Nephron (organoid): ENCODE measurements around the gene ADARB2.
"Not testable (repeated sequence)": the region's sequence is repeated elsewhere in the genome, so short reads cannot be mapped to it uniquely, and the experiment has no call there.

ENCODE experiments used
- H3K27ac Mint-ChIP-seq, 3 experiments: 2 replicates each; pipeline ENCODE4 v1.8.0; 2020; ENCODE audit warnings: mixed read lengths in 3 of 3, mild to moderate bottlenecking in 2 of 3, moderate library complexity in 1 of 3
- H3K27me3 Mint-ChIP-seq: 2 replicates; pipeline ENCODE4 v1.8.0; 2021; ENCODE audit warnings: low read depth, mild to moderate bottlenecking, moderate library complexity, mixed read lengths
- H3K36me3 Mint-ChIP-seq: 2 replicates; pipeline ENCODE4 v1.8.0; 2020; ENCODE audit warnings: low read depth, mixed read lengths
- H3K4me1 Mint-ChIP-seq: 2 replicates; pipeline ENCODE4 v1.8.0; 2020; ENCODE audit warnings: mixed read lengths
- H3K4me3 Mint-ChIP-seq, 3 experiments: 2 replicates each; pipeline ENCODE4 v1.8.0; 2020; ENCODE audit warnings: mild to moderate bottlenecking in 3 of 3, mixed read lengths in 3 of 3, moderate library complexity in 2 of 3
- H3K9me3 Mint-ChIP-seq: 2 replicates; pipeline ENCODE4 v1.8.0; 2020; ENCODE audit warnings: mixed read lengths
- CTCF ChIP-seq, 3 experiments: fragments of 200-600 bp; sonication (generic); IDR thresholded peaks; one replicate each; pipeline ENCODE4 v1.5.0; 2021; ENCODE audit warnings: antibody characterized with exemption in 3 of 3; ENCODE audit not compliant: unreplicated experiment in 3 of 3

The ADARB2 gene

GRCh38 chr10:1419796-1420610 is 317.3 kb downstream of the ADARB2 start:
- Mint-ChIP-seq H3K4me3 (peak overlapping the region; percentile 52 to 75 (median 69)), H3K4me1 (peaks cover 20% of the 10 kb centered on the region), H3K9me3 (peaks cover 4% of the 10 kb centered on the region), H3K27me3 (peaks cover 17% of the 10 kb centered on the region), H3K27ac (no peak overlapping the region), H3K36me3 (no peaks in the 10 kb centered on the region)
- TF ChIP-seq CTCF (IDR thresholded peaks at IDR 0.05; ENCODE audit: unreplicated experiment in 3 of 3), result no peak

GRCh38 chr10:1418031-1418550 is 319.2 kb downstream of the ADARB2 start:
- no peak for TF ChIP-seq CTCF (IDR thresholded peaks at IDR 0.05; ENCODE audit: unreplicated experiment in 3 of 3)
- Mint-ChIP-seq H3K9me3 (peaks cover 4% of the 10 kb centered on the region), H3K27me3 (peaks cover 21% of the 10 kb centered on the region), H3K4me3 (no peak overlapping the region), H3K27ac (no peak overlapping the region), H3K36me3 (no peaks in the 10 kb centered on the region), H3K4me1 (peaks cover 20% of the 10 kb centered on the region)

- H3K4me3 Mint-ChIP-seq, result no peak overlapping the region
- H3K27ac Mint-ChIP-seq, result no peak overlapping the region
Measured at GRCh38 chr10:1417574-1417973, 319.8 kb downstream of the ADARB2 start.

GRCh38 chr10:1416456-1417037 is 320.8 kb downstream of the ADARB2 start:
- Mint-ChIP-seq H3K4me1 (peaks cover 17% of the 10 kb centered on the region), H3K9me3 (peaks cover 6% of the 10 kb centered on the region), H3K27ac (no peak overlapping the region), H3K27me3 (peaks cover 21% of the 10 kb centered on the region), H3K36me3 (no peaks in the 10 kb centered on the region), H3K4me3 (no peak overlapping the region)
- no peak for TF ChIP-seq CTCF (IDR thresholded peaks at IDR 0.05; ENCODE audit: unreplicated experiment in 3 of 3)

More at GRCh38 chr10:1417574-1417973, 319.8 kb downstream of the ADARB2 start:
- no peaks in the 10 kb centered on the region for H3K36me3 Mint-ChIP-seq
- H3K27me3 Mint-ChIP-seq, result peaks cover 21% of the 10 kb centered on the region
- H3K4me1 Mint-ChIP-seq, result peaks cover 20% of the 10 kb centered on the region
- peaks cover 6% of the 10 kb centered on the region for H3K9me3 Mint-ChIP-seq
- TF ChIP-seq CTCF (IDR thresholded peaks at IDR 0.05; ENCODE audit: unreplicated experiment in 3 of 3), result no peak

- H3K36me3 Mint-ChIP-seq, result no peaks in the 10 kb centered on the region
- H3K27ac Mint-ChIP-seq, result no peak overlapping the region
- no peak overlapping the region for H3K4me3 Mint-ChIP-seq
- H3K4me1 Mint-ChIP-seq, result peaks cover under 1% of the 10 kb centered on the region
- peaks cover 8% of the 10 kb centered on the region for H3K27me3 Mint-ChIP-seq
- H3K9me3 Mint-ChIP-seq, result peaks cover 6% of the 10 kb centered on the region
- no peak for TF ChIP-seq CTCF (IDR thresholded peaks at IDR 0.05; ENCODE audit: unreplicated experiment in 3 of 3)
Measured at GRCh38 chr10:1414893-1415292, 322.4 kb downstream of the ADARB2 start.

GRCh38 chr10:1414346-1414745 is 323.0 kb downstream of the ADARB2 start:
- H3K36me3 Mint-ChIP-seq, H3K4me1 Mint-ChIP-seq, H3K27ac Mint-ChIP-seq, H3K9me3 Mint-ChIP-seq, H3K27me3 Mint-ChIP-seq, H3K4me3 Mint-ChIP-seq: not testable (repeated sequence)
